Measurements from ENCODE around the gene PLP2. TPM values are rescaled to one million over a fixed set of nuclear protein-coding genes. Genes with fewer than 3 reads are reported as not detected.

The PLP2 gene
- total and polyA plus RNA-seq, 5 donors = 83.0 to 96.4 (median 89.0) TPM

- ATAC-seq (peak; percentile 91 to 92), DNase-seq (peak; percentile 90 to 95 (median 95))
- H3K9me3 ChIP-seq (ENCODE audit: control insufficient read depth, low read length) = no peaks in the 10 kb centered on the region
- under 1% methylated on average over 58 of the region's 61 CpGs for WGBS
- H3K27ac ChIP-seq (ENCODE audit: low read length) = peak within 1 kb of the TSS; percentile 79
- no peaks in the 10 kb centered on the region for H3K4me1 ChIP-seq (ENCODE audit: control insufficient read depth, insufficient read depth, low read length)
- H3K27me3 ChIP-seq (ENCODE audit: control insufficient read depth, insufficient read depth) = no peaks in the 10 kb centered on the region
- intact Hi-C loops (cut with DNase I) = loop anchor here in 2 of 4 donors (10.0 kb wide), 2 partner anchors 65 to 75 kb away; partner anchors contain the start of genes FOXP3 (in 1 of the 2) and PPP1R3F (in 1 of the 2)
- peak within 1 kb of the TSS; percentile 33 for H3K4me3 ChIP-seq (ENCODE audit: low read length)
Measured at GRCh38 chrX:49199906-49200771, 28.4 kb downstream of the PLP2 start, which contains the start of gene SYP. SYP (minus strand) TSS chrX:49200193; CDS start chrX:49200186, 7 bp downstream.

- Histone ChIP-seq H3K27ac (ENCODE audit: low read length) (no peak overlapping the region), H3K27me3 (ENCODE audit: control insufficient read depth, insufficient read depth) (no peaks in the 10 kb centered on the region), H3K4me1 (ENCODE audit: control insufficient read depth, insufficient read depth, low read length) (no peaks in the 10 kb centered on the region), H3K9me3 (ENCODE audit: control insufficient read depth, low read length) (no peaks in the 10 kb centered on the region), H3K4me3 (ENCODE audit: low read length) (no peak overlapping the region)
- intact Hi-C loops (cut with DNase I) = no loop called here
- no peak for DNase-seq
- no peak for ATAC-seq
- 99% methylated on average over 2 of the region's 2 CpGs for WGBS
Measured at GRCh38 chrX:49202022-49202421, 30.3 kb downstream of the PLP2 start.

GRCh38 chrX:49203536-49203935 lies 31.8 kb downstream of the PLP2 start:
- H3K27ac ChIP-seq (ENCODE audit: low read length) = peak overlapping the region; percentile 66
- no peaks in the 10 kb centered on the region for H3K27me3 ChIP-seq (ENCODE audit: control insufficient read depth, insufficient read depth)
- peak in 1 of 2 donors; percentile 35 for ATAC-seq
- H3K4me1 ChIP-seq (ENCODE audit: control insufficient read depth, insufficient read depth, low read length) = no peaks in the 10 kb centered on the region
- intact Hi-C loops (cut with DNase I) = no loop called here
- no peaks in the 10 kb centered on the region for H3K9me3 ChIP-seq (ENCODE audit: control insufficient read depth, low read length)
- WGBS = 50% methylated on average over 3 of the region's 3 CpGs
- no peak for DNase-seq
- H3K4me3 ChIP-seq (ENCODE audit: low read length) = no peak overlapping the region

- no peaks in the 10 kb centered on the region for H3K9me3 ChIP-seq (ENCODE audit: control insufficient read depth, low read length)
- 78% methylated on average over 6 of the region's 6 CpGs for WGBS
- DNase-seq (no peak), ATAC-seq (no peak)
- H3K4me3 ChIP-seq (ENCODE audit: low read length) = no peak overlapping the region
- H3K27me3 ChIP-seq (ENCODE audit: control insufficient read depth, insufficient read depth) = no peaks in the 10 kb centered on the region
- no peaks in the 10 kb centered on the region for H3K4me1 ChIP-seq (ENCODE audit: control insufficient read depth, insufficient read depth, low read length)
- intact Hi-C loops (cut with DNase I) = no loop called here
- peak overlapping the region; percentile 66 for H3K27ac ChIP-seq (ENCODE audit: low read length)
Measured at GRCh38 chrX:49204017-49204416, 32.3 kb downstream of the PLP2 start.

- no peaks in the 10 kb centered on the region for H3K27me3 ChIP-seq (ENCODE audit: control insufficient read depth, insufficient read depth)
- no peak overlapping the region for H3K27ac ChIP-seq (ENCODE audit: low read length)
- no peaks in the 10 kb centered on the region for H3K4me1 ChIP-seq (ENCODE audit: control insufficient read depth, insufficient read depth, low read length)
- intact Hi-C loops (cut with DNase I) = no loop called here
- WGBS = 36% methylated on average over 4 of the region's 4 CpGs
- no peak overlapping the region for H3K4me3 ChIP-seq (ENCODE audit: low read length)
- ATAC-seq (no peak), DNase-seq (no peak)
- no peaks in the 10 kb centered on the region for H3K9me3 ChIP-seq (ENCODE audit: control insufficient read depth, low read length)
Measured at GRCh38 chrX:49204709-49205108, 33.0 kb downstream of the PLP2 start.

GRCh38 chrX:49205443-49205842 lies 33.7 kb downstream of the PLP2 start:
- Histone ChIP-seq H3K27ac (ENCODE audit: low read length) (no peak overlapping the region), H3K4me1 (ENCODE audit: control insufficient read depth, insufficient read depth, low read length) (no peaks in the 10 kb centered on the region), H3K27me3 (ENCODE audit: control insufficient read depth, insufficient read depth) (no peaks in the 10 kb centered on the region), H3K9me3 (ENCODE audit: control insufficient read depth, low read length) (no peaks in the 10 kb centered on the region), H3K4me3 (ENCODE audit: low read length) (no peak overlapping the region)
- intact Hi-C loops (cut with DNase I) = no loop called here
- ATAC-seq (no peak), DNase-seq (no peak)
- WGBS = 82% methylated on average over 13 of the region's 13 CpGs

- ATAC-seq = no peak
- H3K9me3 ChIP-seq (ENCODE audit: control insufficient read depth, low read length) = no peaks in the 10 kb centered on the region
- no peak overlapping the region for H3K27ac ChIP-seq (ENCODE audit: low read length)
- no peaks in the 10 kb centered on the region for H3K27me3 ChIP-seq (ENCODE audit: control insufficient read depth, insufficient read depth)
- H3K4me1 ChIP-seq (ENCODE audit: control insufficient read depth, insufficient read depth, low read length) = no peaks in the 10 kb centered on the region
- no peak for DNase-seq
- intact Hi-C loops (cut with DNase I) = no loop called here
- WGBS = 80% methylated on average over 8 of the region's 8 CpGs
- H3K4me3 ChIP-seq (ENCODE audit: low read length) = no peak overlapping the region
Measured at GRCh38 chrX:49206543-49206942, 34.8 kb downstream of the PLP2 start.

- 87% methylated on average over 5 of the region's 5 CpGs for WGBS
- DNase-seq = no peak
- H3K4me3 ChIP-seq (ENCODE audit: low read length) = no peak overlapping the region
- ATAC-seq = no peak
- no peaks in the 10 kb centered on the region for H3K27me3 ChIP-seq (ENCODE audit: control insufficient read depth, insufficient read depth)
- intact Hi-C loops (cut with DNase I) = no loop called here
- no peaks in the 10 kb centered on the region for H3K9me3 ChIP-seq (ENCODE audit: control insufficient read depth, low read length)
- H3K27ac ChIP-seq (ENCODE audit: low read length) = no peak overlapping the region
- H3K4me1 ChIP-seq (ENCODE audit: control insufficient read depth, insufficient read depth, low read length) = no peaks in the 10 kb centered on the region
Measured at GRCh38 chrX:49208399-49208798, 36.7 kb downstream of the PLP2 start.

GRCh38 chrX:49209434-49210251 lies 37.9 kb downstream of the PLP2 start:
- ATAC-seq (no peak), DNase-seq (no peak)
- no peaks in the 10 kb centered on the region for H3K4me1 ChIP-seq (ENCODE audit: control insufficient read depth, insufficient read depth, low read length)
- no peaks in the 10 kb centered on the region for H3K27me3 ChIP-seq (ENCODE audit: control insufficient read depth, insufficient read depth)
- WGBS = 26% methylated on average over 28 of the region's 28 CpGs
- H3K4me3 ChIP-seq (ENCODE audit: low read length) = no peak overlapping the region
- no peaks in the 10 kb centered on the region for H3K9me3 ChIP-seq (ENCODE audit: control insufficient read depth, low read length)
- H3K27ac ChIP-seq (ENCODE audit: low read length) = no peak overlapping the region
- intact Hi-C loops (cut with DNase I) = no loop called here

GRCh38 chrX:49210406-49210805 lies 38.7 kb downstream of the PLP2 start:
- DNase-seq = no peak
- WGBS = 68% methylated on average over 8 of the region's 8 CpGs
- no peaks in the 10 kb centered on the region for H3K27me3 ChIP-seq (ENCODE audit: control insufficient read depth, insufficient read depth)
- ATAC-seq = no peak
- no peaks in the 10 kb centered on the region for H3K9me3 ChIP-seq (ENCODE audit: control insufficient read depth, low read length)
- intact Hi-C loops (cut with DNase I) = no loop called here
- no peak overlapping the region for H3K27ac ChIP-seq (ENCODE audit: low read length)
- H3K4me3 ChIP-seq (ENCODE audit: low read length) = no peak overlapping the region
- H3K4me1 ChIP-seq (ENCODE audit: control insufficient read depth, insufficient read depth, low read length) = no peaks in the 10 kb centered on the region

- Histone ChIP-seq H3K4me1 (ENCODE audit: control insufficient read depth, insufficient read depth, low read length) (no peaks in the 10 kb centered on the region), H3K4me3 (ENCODE audit: low read length) (no peak overlapping the region), H3K9me3 (ENCODE audit: control insufficient read depth, low read length) (no peaks in the 10 kb centered on the region), H3K27ac (ENCODE audit: low read length) (no peak overlapping the region), H3K27me3 (ENCODE audit: control insufficient read depth, insufficient read depth) (no peaks in the 10 kb centered on the region)
- WGBS = 86% methylated on average over 9 of the region's 9 CpGs
- intact Hi-C loops (cut with DNase I) = no loop called here
- no peak for DNase-seq
- ATAC-seq = no peak
Measured at GRCh38 chrX:49211074-49211473, 39.4 kb downstream of the PLP2 start.
